Measurements from ENCODE around the gene TRABD. TPM values are rescaled to one million over a fixed set of nuclear protein-coding genes. Genes with fewer than 3 reads are reported as not detected.

Gene TRABD
- total RNA-seq, 1 donor from 2014 or later: 35.7 TPM

GRCh38 chr22:50200461-50201190 lies 14.9 kb downstream of the TRABD start, which contains the start of gene SELENOO:
SELENOO (plus strand) TSS chr22:50201011; CDS start chr22:50201037, 26 bp downstream.
- FAIRE-seq (no peak), DNase-seq (ENCODE audit: low read depth) (peak; percentile 67)
- H3K27me3 ChIP-seq (ENCODE audit: insufficient read depth, low read length): no peaks in the 10 kb centered on the region
- peaks cover 39% of the 10 kb centered on the region for H4K20me1 ChIP-seq (ENCODE audit: insufficient read depth, low read length)
- H3K4me2 ChIP-seq (ENCODE audit: low read length): peak within 1 kb of the TSS; percentile 97
- peak within 1 kb of the TSS; percentile 66 for H3K4me3 ChIP-seq (ENCODE audit: insufficient read depth, low read depth, low read length)
- H3K9ac ChIP-seq (ENCODE audit: low read length): peak within 1 kb of the TSS; percentile 86
- TF ChIP-seq EZH2 (IDR thresholded peaks at IDR 0.05; ENCODE audit: insufficient read depth, low read length) (no peak), CTCF (IDR thresholded peaks at IDR 0.05; ENCODE audit: insufficient read depth, low read depth, low read length) (no peak)
- Mint-ChIP-seq H3K27ac (ENCODE audit: unreplicated experiment) (no peak within 1 kb of the TSS), H3K4me3 (ENCODE audit: unreplicated experiment) (peak within 1 kb of the TSS; percentile 88), H3K9me3 (ENCODE audit: unreplicated experiment) (no peaks in the 10 kb centered on the region), H3K27me3 (ENCODE audit: low read depth, unreplicated experiment) (no peaks in the 10 kb centered on the region), H3K4me1 (ENCODE audit: low read depth, unreplicated experiment) (no peaks in the 10 kb centered on the region), H3K36me3 (ENCODE audit: low read depth, unreplicated experiment) (peaks cover 11% of the 10 kb centered on the region)
- peak within 1 kb of the TSS; percentile 73 for H2AFZ ChIP-seq (ENCODE audit: low read depth, low read length)
- H3K4me1 ChIP-seq (ENCODE audit: insufficient read depth, low read length): peaks cover 13% of the 10 kb centered on the region
- peak within 1 kb of the TSS; percentile 58 for H3K27ac ChIP-seq (ENCODE audit: low read depth, low read length)
- no peaks in the 10 kb centered on the region for H3K9me3 ChIP-seq (ENCODE audit: insufficient read depth, low read depth, low read length)
- H3K36me3 ChIP-seq (ENCODE audit: insufficient read depth, low read length): peaks cover 6% of the 10 kb centered on the region
- peaks cover 47% of the 10 kb centered on the region for H3K79me2 ChIP-seq (ENCODE audit: insufficient read depth, low read length)

DNA sequence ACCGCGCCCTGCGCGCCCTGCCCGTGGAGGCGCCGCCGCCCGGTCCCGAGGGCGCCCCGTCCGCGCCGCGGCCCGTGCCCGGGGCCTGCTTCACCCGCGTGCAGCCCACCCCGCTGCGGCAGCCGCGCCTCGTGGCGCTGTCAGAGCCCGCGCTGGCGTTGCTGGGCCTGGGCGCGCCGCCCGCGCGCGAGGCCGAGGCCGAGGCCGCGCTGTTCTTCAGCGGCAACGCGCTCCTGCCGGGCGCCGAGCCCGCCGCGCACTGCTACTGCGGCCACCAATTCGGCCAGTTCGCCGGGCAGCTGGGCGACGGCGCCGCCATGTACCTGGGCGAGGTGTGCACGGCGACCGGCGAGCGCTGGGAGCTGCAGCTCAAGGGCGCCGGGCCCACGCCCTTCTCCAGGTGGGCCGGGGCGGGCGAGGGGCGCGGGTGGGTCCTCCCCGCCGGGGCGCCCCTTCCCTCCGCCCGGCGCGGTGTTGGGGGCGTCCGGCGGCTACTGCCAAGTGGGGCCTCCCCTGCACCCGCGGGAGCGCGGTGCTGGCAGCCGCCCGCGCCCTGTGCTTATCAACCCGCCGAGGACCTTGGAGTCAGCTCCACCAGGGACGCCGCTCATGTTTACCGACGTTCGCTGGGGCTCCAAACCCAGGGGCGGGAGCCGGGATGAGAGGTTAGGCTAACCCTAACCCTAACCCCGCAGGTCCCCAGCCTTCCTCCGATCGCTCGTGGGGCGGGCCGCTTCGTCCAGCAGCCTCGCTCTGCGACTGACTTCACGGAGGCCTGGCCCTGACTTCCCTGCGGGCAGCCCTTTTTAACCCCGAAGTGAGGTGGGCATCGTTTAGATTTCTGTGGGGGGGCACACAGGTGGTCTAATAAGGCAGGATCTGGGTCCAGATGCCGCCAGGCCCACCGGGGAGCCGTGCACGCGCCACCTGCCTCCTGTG lies 15.7 kb downstream of the TRABD start:
- Histone ChIP-seq H3K4me1 (ENCODE audit: insufficient read depth, low read length) (peaks cover 13% of the 10 kb centered on the region), H3K4me2 (ENCODE audit: low read length) (peak overlapping the region; percentile 97), H3K36me3 (ENCODE audit: insufficient read depth, low read length) (peaks cover 8% of the 10 kb centered on the region), H3K79me2 (ENCODE audit: insufficient read depth, low read length) (peaks cover 54% of the 10 kb centered on the region), H3K4me3 (ENCODE audit: insufficient read depth, low read depth, low read length) (peak overlapping the region; percentile 66), H3K27me3 (ENCODE audit: insufficient read depth, low read length) (no peaks in the 10 kb centered on the region), H3K9me3 (ENCODE audit: insufficient read depth, low read depth, low read length) (no peaks in the 10 kb centered on the region), H3K27ac (ENCODE audit: low read depth, low read length) (no peak overlapping the region), H3K9ac (ENCODE audit: low read length) (peak overlapping the region; percentile 79), H4K20me1 (ENCODE audit: insufficient read depth, low read length) (peaks cover 46% of the 10 kb centered on the region), H2AFZ (ENCODE audit: low read depth, low read length) (peak overlapping the region; percentile 56)
- no peaks in the 10 kb centered on the region for H3K9me3 Mint-ChIP-seq (ENCODE audit: unreplicated experiment)
- no peak for FAIRE-seq
- H3K4me1 Mint-ChIP-seq (ENCODE audit: low read depth, unreplicated experiment): no peaks in the 10 kb centered on the region
- H3K4me3 Mint-ChIP-seq (ENCODE audit: unreplicated experiment): peak overlapping the region; percentile 88
- H3K36me3 Mint-ChIP-seq (ENCODE audit: low read depth, unreplicated experiment): peaks cover 14% of the 10 kb centered on the region
- no peak overlapping the region for H3K27ac Mint-ChIP-seq (ENCODE audit: unreplicated experiment)
- H3K27me3 Mint-ChIP-seq (ENCODE audit: low read depth, unreplicated experiment): no peaks in the 10 kb centered on the region
- TF ChIP-seq CTCF (IDR thresholded peaks at IDR 0.05; ENCODE audit: insufficient read depth, low read depth, low read length): no peak
- TF ChIP-seq EZH2 (IDR thresholded peaks at IDR 0.05; ENCODE audit: insufficient read depth, low read length): no peak
- no peak for DNase-seq (ENCODE audit: low read depth)
